CD4-positive, alpha-beta T cell (primary cell): ENCODE data around the gene HHATL. TPM values are rescaled to one million over a fixed set of nuclear protein-coding genes. Genes with fewer than 3 reads are reported as not detected.
A peak's percentile ranks its signal among the peaks of the same experiment; 100 is the strongest.

Source experiments
- ATAC-seq: fragments of 200-7000 bp; cut with Tn5 transposase; one replicate; pipeline ENCODE4 v1.10.0; 2022; ENCODE audit warnings: mild to moderate bottlenecking; ENCODE audit not compliant: poor library complexity
- CTCF ChIA-PET: fragments of 350-600 bp; sonication (Branson Sonifier 250); formaldehyde crosslinking; loops from one replicate; lab custom pipeline; 2021; ENCODE audit warnings: antibody characterized with exemption, inconsistent platforms; lab: Charles Lee
- POLR2A ChIA-PET: fragments of 350-600 bp; sonication (Branson Sonifier 250); formaldehyde crosslinking; loops from one replicate; lab custom pipeline; 2021; ENCODE audit warnings: antibody characterized with exemption, inconsistent platforms; lab: Charles Lee
- DNase-seq, 14 experiments: peaks; one replicate each; pipeline ENCODE4 v3.0.0-alpha.2; 2013 to 2020; ENCODE audit warnings: mixed read lengths in 2 of 14
- H3K27ac ChIP-seq, 2 donors: one replicate each; pipeline versions ENCODE4 v1.5.1 to v1.7.0; 2013; ENCODE audit warnings: low read length in 2 of 2, low read depth in 1 of 2, mild to moderate bottlenecking in 1 of 2
- H3K27me3 ChIP-seq, 2 experiments: 1 replicate in 1 of 2; 2 replicates in 1 of 2; pipeline versions ENCODE4 v1.6.1 to v1.7.0; 2013; ENCODE audit warnings: low read length in 2 of 2, control low read depth in 1 of 2, mild to moderate bottlenecking in 1 of 2, moderate library complexity in 1 of 2; ENCODE audit not compliant: insufficient read depth in 2 of 2, control insufficient read depth in 1 of 2
- H3K36me3 ChIP-seq: one replicate; pipeline ENCODE4 v1.6.1; 2013; ENCODE audit warnings: low read length, control low read depth; ENCODE audit not compliant: insufficient read depth
- H3K4me1 ChIP-seq: one replicate; pipeline ENCODE4 v1.6.1; 2013; ENCODE audit warnings: low read length, control low read depth; ENCODE audit not compliant: insufficient read depth
- H3K4me3 ChIP-seq: one replicate; pipeline ENCODE4 v1.5.1; 2013; ENCODE audit warnings: mild to moderate bottlenecking, low read length, moderate library complexity
- H3K9me3 ChIP-seq, 2 experiments: 1 replicate in 1 of 2; 2 replicates in 1 of 2; pipeline versions ENCODE4 v1.6.1 to v1.7.0; 2013; ENCODE audit warnings: low read length in 2 of 2, mild to moderate bottlenecking in 2 of 2, control low read depth in 1 of 2, moderate library complexity in 1 of 2; ENCODE audit not compliant: control insufficient read depth in 1 of 2, insufficient read depth in 1 of 2
- H3K27ac Mint-ChIP-seq: one replicate; pipeline ENCODE4 v1.8.0; 2020; ENCODE audit warnings: mixed read lengths
- H3K27me3 Mint-ChIP-seq: one replicate; pipeline ENCODE4 v1.8.0; 2021; ENCODE audit warnings: mixed read lengths
- H3K36me3 Mint-ChIP-seq: one replicate; pipeline ENCODE4 v1.8.0; 2021; ENCODE audit warnings: low read depth, mixed read lengths
- H3K4me1 Mint-ChIP-seq: one replicate; pipeline ENCODE4 v1.8.0; 2021; ENCODE audit warnings: low read depth, mixed read lengths
- H3K4me3 Mint-ChIP-seq: one replicate; pipeline ENCODE4 v1.8.0; 2020; ENCODE audit warnings: mild to moderate bottlenecking, mixed read lengths
- H3K9me3 Mint-ChIP-seq: one replicate; pipeline ENCODE4 v1.8.0; 2020; ENCODE audit warnings: mixed read lengths
- CTCF ChIP-seq: fragments of 200-600 bp; IDR thresholded peaks from one replicate; pipeline ENCODE4 v1.8.0; 2022; ENCODE audit warnings: antibody characterized with exemption, mild to moderate bottlenecking
- intact Hi-C, 2 experiments: fragments of 100-400 bp; cut with DNase I in 1 of 2; cut with micrococcal nuclease in 1 of 2; formaldehyde crosslinking; loops; one replicate each; pipeline versions ENCODE4 v1.15.1 to v1.9.0; 2023 to 2025; cut with DNase I, micrococcal nuclease
- total RNA-seq, 174 experiments: library from RNA in 2 of 174; stranded (reverse) in 2 of 174; gene quantifications; one replicate each; pipeline ENCODE4 v1.2.3 and lab custom pipeline; 2021 to 2026

Gene HHATL
- total RNA-seq, 2 experiments from 2014 or later: not detected

GRCh38 chr3:42666022-42666421 lies 36.6 kb downstream of the HHATL start:
- POLR2A ChIA-PET: no interaction called here

GRCh38 chr3:42665050-42665878 lies 37.3 kb downstream of the HHATL start:
- intact Hi-C loops: no loop called here
- H3K27ac ChIP-seq: no peak overlapping the region
- peak in 1 of 14 experiments; percentile 30 for DNase-seq
- Mint-ChIP-seq H3K4me1 (no peaks in the 10 kb centered on the region), H3K9me3 (no peaks in the 10 kb centered on the region), H3K36me3 (no peaks in the 10 kb centered on the region), H3K27me3 (no peaks in the 10 kb centered on the region), H3K4me3 (no peak overlapping the region), H3K27ac (no peak overlapping the region)
- no peak for ATAC-seq
- peaks cover 0 to 10% of the 10 kb centered on the region in 2 experiments for H3K9me3 ChIP-seq
- no peak overlapping the region for H3K4me3 ChIP-seq
- H3K36me3 ChIP-seq: no peaks in the 10 kb centered on the region
- ChIA-PET CTCF (no interaction called here), POLR2A (no interaction called here)
- TF ChIP-seq CTCF: no peak
- no peaks in the 10 kb centered on the region for H3K27me3 ChIP-seq
- no peaks in the 10 kb centered on the region for H3K4me1 ChIP-seq

More at GRCh38 chr3:42666022-42666421, 36.6 kb downstream of the HHATL start:
- Mint-ChIP-seq H3K36me3 (no peaks in the 10 kb centered on the region), H3K9me3 (no peaks in the 10 kb centered on the region), H3K4me1 (no peaks in the 10 kb centered on the region), H3K27ac (no peak overlapping the region), H3K4me3 (no peak overlapping the region), H3K27me3 (no peaks in the 10 kb centered on the region)
- Histone ChIP-seq H3K27me3 (no peaks in the 10 kb centered on the region), H3K9me3 (peaks cover 0 to 10% of the 10 kb centered on the region in 2 experiments), H3K36me3 (no peaks in the 10 kb centered on the region), H3K4me1 (no peaks in the 10 kb centered on the region), H3K27ac (no peak overlapping the region), H3K4me3 (no peak overlapping the region)
- ATAC-seq (no peak), DNase-seq (no peak)
- CTCF ChIA-PET: no interaction called here
- intact Hi-C loops: no loop called here
- TF ChIP-seq CTCF: no peak

GRCh38 chr3:42664438-42664803 lies 38.2 kb downstream of the HHATL start:
- Histone ChIP-seq H3K36me3 (no peaks in the 10 kb centered on the region), H3K4me3 (no peak overlapping the region), H3K27ac (no peak overlapping the region), H3K27me3 (no peaks in the 10 kb centered on the region), H3K9me3 (peaks cover 0 to 10% of the 10 kb centered on the region in 2 experiments), H3K4me1 (no peaks in the 10 kb centered on the region)
- POLR2A ChIA-PET: no interaction called here
- no peaks in the 10 kb centered on the region for H3K4me1 Mint-ChIP-seq
- no peak for ATAC-seq
- no peak for TF ChIP-seq CTCF
- no peaks in the 10 kb centered on the region for H3K27me3 Mint-ChIP-seq
- no peak overlapping the region for H3K4me3 Mint-ChIP-seq
- CTCF ChIA-PET: no interaction called here
- H3K36me3 Mint-ChIP-seq: no peaks in the 10 kb centered on the region
- DNase-seq: no peak
- intact Hi-C loops: no loop called here
- no peak overlapping the region for H3K27ac Mint-ChIP-seq
- no peaks in the 10 kb centered on the region for H3K9me3 Mint-ChIP-seq
